Central memory CD4-positive, alpha-beta T cell (primary cell): ENCODE measurements around the gene CAPN15.

Experiments used
- DNase-seq: peaks from one replicate; pipeline ENCODE4 v3.0.0; 2022

CAPN15 gene

GRCh38 chr16:580141-580945, 52.8 kb downstream of the CAPN15 start:
- DNase-seq: no peak

- no peak for DNase-seq
Measured at GRCh38 chr16:580946-581498, 53.5 kb downstream of the CAPN15 start.

GRCh38 chr16:582218-582613, 54.7 kb downstream of the CAPN15 start:
- DNase-seq: no peak

- no peak for DNase-seq
Measured at GRCh38 chr16:582614-583331, 55.3 kb downstream of the CAPN15 start.

GRCh38 chr16:583470-583814, 55.9 kb downstream of the CAPN15 start:
- DNase-seq: no peak

- no peak for DNase-seq
Measured at GRCh38 chr16:583815-584591, 56.5 kb downstream of the CAPN15 start.

GRCh38 chr16:585351-585750, 57.8 kb downstream of the CAPN15 start:
- DNase-seq: no peak

- DNase-seq: no peak
Measured at GRCh38 chr16:586047-586644, 58.6 kb downstream of the CAPN15 start.

GRCh38 chr16:586645-587590, 59.4 kb downstream of the CAPN15 start:
- no peak for DNase-seq

- no peak for DNase-seq
Measured at GRCh38 chr16:588639-588888, 61.1 kb downstream of the CAPN15 start.

- DNase-seq: peak; percentile 98
Measured at GRCh38 chr16:588889-589657, 61.6 kb downstream of the CAPN15 start.

- DNase-seq: peak; percentile 99
Measured at GRCh38 chr16:589658-590187, 62.2 kb downstream of the CAPN15 start, which contains the start of gene RAB40C. Gene RAB40C (plus strand): TSS chr16:590066. CDS start chr16:590292, 226 bp downstream.

- DNase-seq: no peak
Measured at GRCh38 chr16:590188-590814, 62.8 kb downstream of the CAPN15 start.

GRCh38 chr16:590815-591200, 63.3 kb downstream of the CAPN15 start:
- DNase-seq: no peak

GRCh38 chr16:591231-591630, 63.7 kb downstream of the CAPN15 start:
- no peak for DNase-seq

- no peak for DNase-seq
Measured at GRCh38 chr16:591892-592517, 64.5 kb downstream of the CAPN15 start.

- no peak for DNase-seq
Measured at GRCh38 chr16:592518-593306, 65.2 kb downstream of the CAPN15 start.

- DNase-seq: no peak
Measured at GRCh38 chr16:593406-593805, 65.9 kb downstream of the CAPN15 start.

GRCh38 chr16:593807-594206, 66.3 kb downstream of the CAPN15 start:
- DNase-seq: no peak
